ENCODE data around the gene LYPD3.

GRCh38 chr19:43486412-43486811 lies 21.0 kb upstream of the LYPD3 start:
- TF ChIP-seq CTCF (IDR thresholded peaks at IDR 0.05): no peak
- TF ChIP-seq POLR2A (IDR thresholded peaks at IDR 0.05): no peak

Data from esophagus squamous epithelium (tissue), 4 donors.